ENCODE data around the gene TEKT3. TPM values are rescaled to one million over a fixed set of nuclear protein-coding genes. Genes with fewer than 3 reads are reported as not detected.

Gene TEKT3
- total RNA-seq, 1 experiment from 2014 or later = not detected

GRCh38 chr17:15371376-15372130 is 30.2 kb upstream of the TEKT3 start:
- Histone ChIP-seq H3K36me3 (ENCODE audit: insufficient read depth, low read length, poor library complexity, severe bottlenecking) (no peaks in the 10 kb centered on the region), H3K9me3 (ENCODE audit: low read depth, low read length, poor library complexity, severe bottlenecking) (no peaks in the 10 kb centered on the region), H3K27ac (ENCODE audit: low read depth, low read length, poor library complexity, severe bottlenecking) (no peak overlapping the region), H3K27me3 (replicated peaks; ENCODE audit: insufficient read depth, low read depth, low read length, poor library complexity) (peaks cover 6% of the 10 kb centered on the region), H3K4me3 (ENCODE audit: low read depth, low read length, poor library complexity, severe bottlenecking) (no peak overlapping the region), H3K4me1 (ENCODE audit: insufficient read depth, low read length, poor library complexity, severe bottlenecking) (no peaks in the 10 kb centered on the region)
- DNase-seq (ENCODE audit: low spot score) = no peak
- TF ChIP-seq CTCF (conservative IDR thresholded peaks at IDR 0.05; ENCODE audit: low read depth, low read length) (no peak), EZH2 (IDR thresholded peaks at IDR 0.05; ENCODE audit: borderline replicate concordance, low read depth, low read length, poor library complexity, severe bottlenecking) (no peak)
- ChIA-PET CTCF (no interaction called here), POLR2A (ENCODE audit: low non-redundant PET) (no interaction called here)
- no TSS peak for BruUV-seq (replicated peaks)
- intact Hi-C loops (cut with micrococcal nuclease; ENCODE audit: unreplicated experiment) = no loop called here

DNA sequence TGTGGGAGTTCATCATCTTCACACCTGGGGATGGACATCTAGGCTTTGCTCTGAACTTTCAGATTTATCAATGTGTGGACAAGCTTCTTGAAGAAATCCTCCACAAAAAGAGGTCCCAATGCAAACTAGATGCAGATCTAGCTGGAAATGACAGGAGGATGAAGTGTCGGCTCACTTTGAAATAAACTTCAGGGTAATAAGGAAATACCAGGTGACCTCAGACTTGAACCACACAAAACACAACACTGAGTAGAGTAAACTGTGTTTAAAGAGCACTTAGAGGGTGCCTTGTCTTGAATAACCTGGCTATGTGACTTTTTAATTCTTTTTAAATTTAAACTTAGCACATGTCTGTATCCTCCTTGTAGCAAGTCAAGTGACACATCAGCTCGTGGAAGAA is 27.2 kb upstream of the TEKT3 start:
- BruUV-seq (replicated peaks) = no TSS peak
- H3K9me3 ChIP-seq (ENCODE audit: low read depth, low read length, poor library complexity, severe bottlenecking) = no peaks in the 10 kb centered on the region
- POLR2A ChIA-PET (ENCODE audit: low non-redundant PET) = no interaction called here
- no peak for DNase-seq (ENCODE audit: low spot score)
- no peak overlapping the region for H3K27ac ChIP-seq (ENCODE audit: low read depth, low read length, poor library complexity, severe bottlenecking)
- peaks cover 3% of the 10 kb centered on the region for H3K27me3 ChIP-seq (replicated peaks; ENCODE audit: insufficient read depth, low read depth, low read length, poor library complexity)
- CTCF ChIA-PET = no interaction called here
- no peaks in the 10 kb centered on the region for H3K36me3 ChIP-seq (ENCODE audit: insufficient read depth, low read length, poor library complexity, severe bottlenecking)
- H3K4me3 ChIP-seq (ENCODE audit: low read depth, low read length, poor library complexity, severe bottlenecking) = no peak overlapping the region
- no peak for TF ChIP-seq CTCF (conservative IDR thresholded peaks at IDR 0.05; ENCODE audit: low read depth, low read length)
- no peak for TF ChIP-seq EZH2 (IDR thresholded peaks at IDR 0.05; ENCODE audit: borderline replicate concordance, low read depth, low read length, poor library complexity, severe bottlenecking)
- no peaks in the 10 kb centered on the region for H3K4me1 ChIP-seq (ENCODE audit: insufficient read depth, low read length, poor library complexity, severe bottlenecking)
- intact Hi-C loops (cut with micrococcal nuclease; ENCODE audit: unreplicated experiment) = loop anchor here (10.0 kb wide), 1 partner anchor 94 kb away; no protein-coding TSS in a partner anchor

DNA sequence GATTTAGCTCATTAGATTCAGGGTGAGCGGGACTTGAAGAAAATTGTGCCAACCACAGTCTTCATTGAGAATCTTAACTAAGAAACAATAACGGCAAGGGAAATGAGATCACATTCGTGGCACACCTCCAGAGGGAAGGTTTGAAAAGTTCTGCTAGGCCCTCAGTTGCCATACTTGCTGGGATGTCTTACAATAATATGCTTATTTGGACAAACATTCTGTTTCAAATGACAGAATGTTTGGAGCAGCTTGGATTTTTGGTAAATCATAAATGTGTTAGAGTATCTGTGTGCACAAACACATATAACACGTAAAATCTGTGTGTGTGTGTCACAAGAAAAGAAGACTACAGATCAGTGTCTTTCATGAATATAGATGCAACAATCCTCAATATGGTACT is 24.6 kb upstream of the TEKT3 start:
- H3K27me3 ChIP-seq (replicated peaks; ENCODE audit: insufficient read depth, low read depth, low read length, poor library complexity) = peaks cover 3% of the 10 kb centered on the region
- H3K4me1 ChIP-seq (ENCODE audit: insufficient read depth, low read length, poor library complexity, severe bottlenecking) = no peaks in the 10 kb centered on the region
- no peaks in the 10 kb centered on the region for H3K9me3 ChIP-seq (ENCODE audit: low read depth, low read length, poor library complexity, severe bottlenecking)
- no peak overlapping the region for H3K27ac ChIP-seq (ENCODE audit: low read depth, low read length, poor library complexity, severe bottlenecking)
- no peak overlapping the region for H3K4me3 ChIP-seq (ENCODE audit: low read depth, low read length, poor library complexity, severe bottlenecking)
- intact Hi-C loops (cut with micrococcal nuclease; ENCODE audit: unreplicated experiment) = loop anchor here (10.0 kb wide), 1 partner anchor 91 kb away; no protein-coding TSS in a partner anchor
- no TSS peak for BruUV-seq (replicated peaks)
- TF ChIP-seq EZH2 (IDR thresholded peaks at IDR 0.05; ENCODE audit: borderline replicate concordance, low read depth, low read length, poor library complexity, severe bottlenecking) = no peak
- TF ChIP-seq CTCF (conservative IDR thresholded peaks at IDR 0.05; ENCODE audit: low read depth, low read length) = no peak
- ChIA-PET POLR2A (ENCODE audit: low non-redundant PET) (no interaction called here), CTCF (no interaction called here)
- no peak for DNase-seq (ENCODE audit: low spot score)
- no peaks in the 10 kb centered on the region for H3K36me3 ChIP-seq (ENCODE audit: insufficient read depth, low read length, poor library complexity, severe bottlenecking)

Data from A673 (cell line).